IMR-90 (cell line): Measurements from ENCODE around the gene CLEC5A. TPM values are rescaled to one million over a fixed set of nuclear protein-coding genes. Genes with fewer than 3 reads are reported as not detected.

Source experiments
- ATAC-seq: fragments of 200-7000 bp; cut with Tn5 transposase; 2 replicates; pipeline ENCODE4 v1.9.1; 2020; ENCODE audit warnings: low read depth, mild to moderate bottlenecking, moderate library complexity
- BruUV-seq: library from RNA; stranded (reverse); fragments of 400-500 nt; replicated peaks from 2 replicates; lab custom pipeline; 2021; lab: Mats Ljungman, UMichigan
- CTCF ChIA-PET: fragments of 300-600 bp; formaldehyde crosslinking; extraction: SDS; loops from one replicate; lab custom pipeline; 2021; ENCODE audit warnings: antibody characterized with exemption; lab: Yijun Ruan, JAX
- POLR2A ChIA-PET: fragments of 300-600 bp; sonication (Branson Sonifier 250); formaldehyde crosslinking; loops from one replicate; lab custom pipeline; 2022; ENCODE audit warnings: antibody characterized with exemption; ENCODE audit not compliant: unreplicated experiment; lab: Charles Lee
- DNase-seq: peaks from one replicate; pipeline ENCODE4 v3.0.0; 2013
- H2AFZ ChIP-seq: replicated peaks from 2 replicates; pipeline ENCODE3; 2013; ENCODE audit warnings: low read length, mild to moderate bottlenecking; ENCODE audit not compliant: poor library complexity
- H2AK5ac ChIP-seq: 2 replicates; pipeline ENCODE4 v1.6.1; 2013; ENCODE audit warnings: low read depth, low read length, inconsistent platforms
- H2AK9ac ChIP-seq: replicated peaks from 2 replicates; pipeline ENCODE3; 2013; ENCODE audit warnings: mild to moderate bottlenecking, low read depth, low read length, moderate library complexity; ENCODE audit not compliant: poor library complexity
- H2BK120ac ChIP-seq: 2 replicates; pipeline ENCODE4 v1.6.1; 2013; ENCODE audit warnings: low read depth, low read length, inconsistent platforms
- H2BK15ac ChIP-seq: 3 replicates; pipeline ENCODE4 v1.6.1; 2013; ENCODE audit warnings: low read depth, low read length, inconsistent platforms
- H2BK20ac ChIP-seq: 2 replicates; pipeline ENCODE4 v1.6.1; 2013; ENCODE audit warnings: low read depth, mild to moderate bottlenecking, inconsistent platforms, low read length, moderate library complexity
- H2BK5ac ChIP-seq: 2 replicates; pipeline ENCODE4 v1.6.1; 2013; ENCODE audit warnings: mild to moderate bottlenecking, low read depth, low read length, inconsistent platforms; ENCODE audit not compliant: poor library complexity, severe bottlenecking
- H3K14ac ChIP-seq: replicated peaks from 2 replicates; pipeline ENCODE4 v1.6.1; 2013; ENCODE audit warnings: low read depth, low read length, inconsistent platforms
- H3K18ac ChIP-seq: 2 replicates; pipeline ENCODE4 v1.6.1; 2013; ENCODE audit warnings: low read depth, low read length, control low read depth
- H3K23ac ChIP-seq: 2 replicates; pipeline ENCODE4 v1.6.1; 2013; ENCODE audit warnings: low read depth, low read length, inconsistent platforms
- H3K27ac ChIP-seq: 2 replicates; pipeline ENCODE4 v1.5.1; 2013; ENCODE audit warnings: mild to moderate bottlenecking, control low read depth, low read length; ENCODE audit not compliant: insufficient read depth
- H3K27me3 ChIP-seq: 2 replicates; pipeline ENCODE4 v1.6.1; 2013; ENCODE audit warnings: low read length; ENCODE audit not compliant: control insufficient read depth, insufficient read depth
- H3K36me3 ChIP-seq: 2 replicates; pipeline ENCODE4 v1.6.1; 2013; ENCODE audit warnings: low read length, mixed read lengths; ENCODE audit not compliant: control insufficient read depth, insufficient read depth
- H3K4ac ChIP-seq: 2 replicates; pipeline ENCODE4 v1.6.1; 2013; ENCODE audit warnings: low read depth, low read length, inconsistent platforms
- H3K4me1 ChIP-seq: 2 replicates; pipeline ENCODE4 v1.6.1; 2013; ENCODE audit warnings: low read length, mixed read lengths; ENCODE audit not compliant: control insufficient read depth, insufficient read depth
- H3K4me2 ChIP-seq: 2 replicates; pipeline ENCODE4 v1.6.1; 2013; ENCODE audit warnings: low read depth, mild to moderate bottlenecking, control low read depth, low read length, moderate library complexity
- H3K4me3 ChIP-seq: 2 replicates; pipeline ENCODE4 v1.5.1; 2013; ENCODE audit warnings: low read depth, mild to moderate bottlenecking, control low read depth, low read length, moderate library complexity; ENCODE audit not compliant: insufficient read depth
- H3K56ac ChIP-seq: 2 replicates; pipeline ENCODE4 v1.6.1; 2013; ENCODE audit warnings: low read length, inconsistent platforms; ENCODE audit not compliant: insufficient read depth; ENCODE audit errors: extremely low read depth
- H3K79me1 ChIP-seq, 2 experiments: 2 replicates each; pipeline ENCODE4 v1.6.1; 2013; ENCODE audit warnings: low read length in 2 of 2, inconsistent platforms in 1 of 2, low read depth in 1 of 2
- H3K9ac ChIP-seq: 2 replicates; pipeline ENCODE4 v1.6.1; 2013; ENCODE audit warnings: low read depth, low read length, control low read depth
- H3K9me1 ChIP-seq: 2 replicates; pipeline ENCODE4 v1.6.1; 2013; ENCODE audit warnings: low read length, inconsistent platforms; ENCODE audit not compliant: insufficient read depth
- H3K9me3 ChIP-seq: 2 replicates; pipeline ENCODE4 v1.6.1; 2013; ENCODE audit warnings: low read length; ENCODE audit not compliant: control insufficient read depth, insufficient read depth
- H4K20me1 ChIP-seq: 2 replicates; pipeline ENCODE4 v1.6.1; 2013; ENCODE audit warnings: low read length, inconsistent platforms; ENCODE audit not compliant: insufficient read depth
- H4K5ac ChIP-seq: 2 replicates; pipeline ENCODE4 v1.6.1; 2013; ENCODE audit warnings: mild to moderate bottlenecking, low read depth, low read length, control low read depth
- H4K8ac ChIP-seq, 2 experiments: 2 replicates each; pipeline ENCODE4 v1.6.1; 2013; ENCODE audit warnings: low read depth in 2 of 2, low read length in 2 of 2, control low read depth in 1 of 2, inconsistent platforms in 1 of 2
- H4K91ac ChIP-seq: 2 replicates; pipeline ENCODE4 v1.6.1; 2013; ENCODE audit warnings: low read depth, low read length, inconsistent platforms; ENCODE audit not compliant: insufficient read depth
- CEBPB ChIP-seq: IDR thresholded peaks from 2 replicates; pipeline ENCODE4 v1.6.1; 2012; ENCODE audit warnings: low read depth, low read length, improper control_type of control experiment
- CHD1 ChIP-seq: IDR thresholded peaks from 2 replicates; pipeline ENCODE4 v1.6.1; 2012; ENCODE audit warnings: low read depth, low read length, improper control_type of control experiment
- FOS ChIP-seq: fragments of 150-350 bp; IDR thresholded peaks from 2 replicates; pipeline ENCODE4 v1.6.1; 2016; ENCODE audit warnings: low read depth, low read length
- MAFK ChIP-seq: IDR thresholded peaks from 2 replicates; pipeline ENCODE4 v1.6.1; 2012; ENCODE audit warnings: low read depth, low read length, improper control_type of control experiment
- MAZ ChIP-seq: IDR thresholded peaks from 2 replicates; pipeline ENCODE4 v1.6.1; 2012; ENCODE audit warnings: low read depth, mild to moderate bottlenecking, low read length, improper control_type of control experiment, moderate library complexity, borderline replicate concordance
- MXI1 ChIP-seq: IDR thresholded peaks from 2 replicates; pipeline ENCODE4 v1.6.1; 2012; ENCODE audit warnings: low read depth, mild to moderate bottlenecking, low read length, moderate library complexity, borderline replicate concordance
- NFE2L2 ChIP-seq: fragments of 150-350 bp; IDR thresholded peaks from 2 replicates; pipeline ENCODE4 v1.6.1; 2016; ENCODE audit warnings: low read depth, mild to moderate bottlenecking, low read length
- RCOR1 ChIP-seq: IDR thresholded peaks from 2 replicates; pipeline ENCODE4 v1.6.1; 2012; ENCODE audit warnings: mild to moderate bottlenecking, low read length, improper control_type of control experiment; ENCODE audit not compliant: insufficient replicate concordance
- RFX5 ChIP-seq: IDR thresholded peaks from 2 replicates; pipeline ENCODE4 v1.8.0; 2012; ENCODE audit warnings: low read depth, mild to moderate bottlenecking, low read length, moderate library complexity
- SMC3 ChIP-seq: fragments of 150-350 bp; IDR thresholded peaks from 2 replicates; pipeline ENCODE4 v1.6.1; 2016; ENCODE audit warnings: low read depth, mild to moderate bottlenecking, antibody characterized with exemption, low read length, moderate library complexity
- WGBS, 2 experiments: methylation state at CpG; one replicate each; pipeline versions ENCODE4 v1.1.5 to v1.1.7; 2013; ENCODE audit warnings: missing lambda C conversion rate in 2 of 2; ENCODE audit not compliant: insufficient read length in 1 of 2; ENCODE audit errors: extremely low coverage in 2 of 2; 5-methylcytosine and 5-hydroxymethylcytosine counted together
- dilution Hi-C: fragments of 300-500 bp; cut with HindIII; formaldehyde crosslinking; loops from one replicate; pipeline ENCODE4 v1.14.3; 2018; ENCODE audit warnings: low sequenced_read_pairs; ENCODE audit not compliant: unreplicated experiment
- in situ Hi-C: fragments of 300-500 bp; cut with MboI; formaldehyde crosslinking; loops from 3 replicates; pipeline ENCODE4 v1.14.3; 2019; ENCODE audit warnings: low sequenced_read_pairs, inconsistent platforms, mixed read lengths
- intact Hi-C: fragments of 100-400 bp; cut with micrococcal nuclease; formaldehyde crosslinking; loops from 2 replicates; pipeline ENCODE4 v1.10.0; 2022
- polyA plus RNA-seq, 3 experiments: library from polyadenylated mRNA; depleted of rRNA; stranded (reverse); fragments of >200 nt; gene quantifications; 2 replicates each; pipeline ENCODE4 v1.2.3, GENCODE V29; 2012; ENCODE audit warnings: low replicate concordance in 1 of 3
- total RNA-seq: library from RNA; depleted of rRNA; stranded (reverse); fragments of >200 nt; gene quantifications from 2 replicates; pipeline ENCODE4 v1.2.3, GENCODE V29; 2012
- TF ChIP-seq, protein P1 (sequence below): fragments of 150-350 bp; IDR thresholded peaks from 2 replicates; pipeline ENCODE4 v1.6.1; 2016; ENCODE audit warnings: low read depth, mild to moderate bottlenecking, low read length, moderate library complexity, borderline replicate concordance
- TF ChIP-seq, protein P2 (sequence below): fragments of 150-350 bp; IDR thresholded peaks from 2 replicates; pipeline ENCODE4 v1.6.1; 2017; ENCODE audit warnings: mild to moderate bottlenecking, antibody characterized with exemption, low read length, low read depth
- TF ChIP-seq, protein P3 (sequence below): conservative IDR thresholded peaks from 2 replicates; pipeline ENCODE4 v1.5.1; 2012; ENCODE audit warnings: mild to moderate bottlenecking, low read depth, low read length, improper control_type of control experiment

The CLEC5A gene
- total and polyA plus RNA-seq, 2 of the 4 experiments (the other 2 are of a cell fraction) = not detected

DNA sequence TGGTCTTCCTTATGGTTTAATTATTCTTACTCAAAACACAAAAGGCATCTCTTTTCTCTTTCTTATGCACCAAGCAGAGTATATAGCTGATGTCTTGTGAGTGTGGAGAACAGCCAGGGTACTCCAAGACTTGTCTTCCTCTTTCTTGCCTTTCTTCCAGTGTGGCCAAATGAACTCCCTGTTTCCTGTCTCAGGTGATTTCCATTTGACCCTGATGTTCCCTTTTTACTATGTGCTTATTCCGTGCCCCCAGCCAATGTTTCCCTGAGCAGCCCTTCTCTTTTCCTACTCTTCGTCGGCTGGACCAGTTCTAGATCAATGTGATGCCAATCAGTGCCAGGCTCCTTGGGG, 18.0 kb downstream of the CLEC5A start:
- no peak overlapping the region for H2BK5ac ChIP-seq
- H3K9me3 ChIP-seq = peaks cover 9% of the 10 kb centered on the region
- H3K9ac ChIP-seq = no peak overlapping the region
- no peak for ATAC-seq
- no peak overlapping the region for H2AFZ ChIP-seq
- no peak overlapping the region for H4K91ac ChIP-seq
- H2BK120ac ChIP-seq = no peak overlapping the region
- H4K5ac ChIP-seq = no peak overlapping the region
- 20% methylated on average over 1 of the region's 3 CpGs; no CpG with 5 or more reads in 1 of the 2 experiments for WGBS, 2 experiments
- no peak overlapping the region for H3K14ac ChIP-seq
- ChIA-PET POLR2A (no interaction called here), CTCF (no interaction called here)
- no peak overlapping the region for H3K23ac ChIP-seq
- H3K79me1 ChIP-seq = no peaks in the 10 kb centered on the region
- no peak overlapping the region for H3K4me2 ChIP-seq
- H3K36me3 ChIP-seq = no peaks in the 10 kb centered on the region
- no peak overlapping the region for H3K4ac ChIP-seq
- H3K27me3 ChIP-seq = no peaks in the 10 kb centered on the region
- intact Hi-C loops (no loop called here), dilution Hi-C loops (no loop called here), in situ Hi-C loops (no loop called here)
- H2AK9ac ChIP-seq = no peak overlapping the region
- H2AK5ac ChIP-seq = no peak overlapping the region
- no peak overlapping the region for H2BK15ac ChIP-seq
- no peak overlapping the region for H3K27ac ChIP-seq
- no peak overlapping the region for H3K18ac ChIP-seq
- TF ChIP-seq, protein P1, sequence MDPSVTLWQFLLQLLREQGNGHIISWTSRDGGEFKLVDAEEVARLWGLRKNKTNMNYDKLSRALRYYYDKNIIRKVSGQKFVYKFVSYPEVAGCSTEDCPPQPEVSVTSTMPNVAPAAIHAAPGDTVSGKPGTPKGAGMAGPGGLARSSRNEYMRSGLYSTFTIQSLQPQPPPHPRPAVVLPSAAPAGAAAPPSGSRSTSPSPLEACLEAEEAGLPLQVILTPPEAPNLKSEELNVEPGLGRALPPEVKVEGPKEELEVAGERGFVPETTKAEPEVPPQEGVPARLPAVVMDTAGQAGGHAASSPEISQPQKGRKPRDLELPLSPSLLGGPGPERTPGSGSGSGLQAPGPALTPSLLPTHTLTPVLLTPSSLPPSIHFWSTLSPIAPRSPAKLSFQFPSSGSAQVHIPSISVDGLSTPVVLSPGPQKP = no peak
- TF ChIP-seq RFX5 (no peak), FOS (no peak), SMC3 (no peak), MAFK (no peak), CHD1 (no peak), RCOR1 (no peak), MXI1 (no peak), CEBPB (no peak), NFE2L2 (no peak), MAZ (no peak)
- TF ChIP-seq, protein P2, sequence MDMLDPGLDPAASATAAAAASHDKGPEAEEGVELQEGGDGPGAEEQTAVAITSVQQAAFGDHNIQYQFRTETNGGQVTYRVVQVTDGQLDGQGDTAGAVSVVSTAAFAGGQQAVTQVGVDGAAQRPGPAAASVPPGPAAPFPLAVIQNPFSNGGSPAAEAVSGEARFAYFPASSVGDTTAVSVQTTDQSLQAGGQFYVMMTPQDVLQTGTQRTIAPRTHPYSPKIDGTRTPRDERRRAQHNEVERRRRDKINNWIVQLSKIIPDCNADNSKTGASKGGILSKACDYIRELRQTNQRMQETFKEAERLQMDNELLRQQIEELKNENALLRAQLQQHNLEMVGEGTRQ = no peak
- TF ChIP-seq, protein P3, sequence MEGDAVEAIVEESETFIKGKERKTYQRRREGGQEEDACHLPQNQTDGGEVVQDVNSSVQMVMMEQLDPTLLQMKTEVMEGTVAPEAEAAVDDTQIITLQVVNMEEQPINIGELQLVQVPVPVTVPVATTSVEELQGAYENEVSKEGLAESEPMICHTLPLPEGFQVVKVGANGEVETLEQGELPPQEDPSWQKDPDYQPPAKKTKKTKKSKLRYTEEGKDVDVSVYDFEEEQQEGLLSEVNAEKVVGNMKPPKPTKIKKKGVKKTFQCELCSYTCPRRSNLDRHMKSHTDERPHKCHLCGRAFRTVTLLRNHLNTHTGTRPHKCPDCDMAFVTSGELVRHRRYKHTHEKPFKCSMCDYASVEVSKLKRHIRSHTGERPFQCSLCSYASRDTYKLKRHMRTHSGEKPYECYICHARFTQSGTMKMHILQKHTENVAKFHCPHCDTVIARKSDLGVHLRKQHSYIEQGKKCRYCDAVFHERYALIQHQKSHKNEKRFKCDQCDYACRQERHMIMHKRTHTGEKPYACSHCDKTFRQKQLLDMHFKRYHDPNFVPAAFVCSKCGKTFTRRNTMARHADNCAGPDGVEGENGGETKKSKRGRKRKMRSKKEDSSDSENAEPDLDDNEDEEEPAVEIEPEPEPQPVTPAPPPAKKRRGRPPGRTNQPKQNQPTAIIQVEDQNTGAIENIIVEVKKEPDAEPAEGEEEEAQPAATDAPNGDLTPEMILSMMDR = no peak
- H3K56ac ChIP-seq = no peak overlapping the region
- H4K8ac ChIP-seq = no peak overlapping the region
- H3K4me1 ChIP-seq = no peaks in the 10 kb centered on the region
- no peaks in the 10 kb centered on the region for H3K9me1 ChIP-seq
- H3K4me3 ChIP-seq = no peak overlapping the region
- H4K20me1 ChIP-seq = no peaks in the 10 kb centered on the region
- BruUV-seq = no TSS peak
- H2BK20ac ChIP-seq = no peak overlapping the region
- DNase-seq = no peak
